Transverse colon (tissue), 4 donors: Measurements from ENCODE around the gene TEC. TPM values are rescaled to one million over a fixed set of nuclear protein-coding genes. Genes with fewer than 3 reads are reported as not detected.

Experiments
- DNase-seq: peaks from one replicate; pipeline ENCODE4 v3.0.0-alpha.2; 2019
- H3K27ac ChIP-seq, 4 donors: fragments of 200-600 bp; sonication (generic); 2 replicates each; pipeline ENCODE4 v1.5.1; 2016 to 2018; ENCODE audit warnings: inconsistent platforms in 4 of 4
- H3K27me3 ChIP-seq: fragments of 200-600 bp; sonication (generic); 2 replicates; pipeline ENCODE4 v1.5.1; 2017; ENCODE audit warnings: inconsistent platforms
- H3K36me3 ChIP-seq, 4 donors: fragments of 200-600 bp; sonication (generic); 2 replicates each; pipeline ENCODE4 v1.5.1; 2017 to 2019; ENCODE audit warnings: inconsistent platforms in 4 of 4
- H3K4me1 ChIP-seq, 4 donors: fragments of 200-600 bp; sonication (generic); 2 replicates each; pipeline ENCODE4 v1.5.1; 2017 to 2020; ENCODE audit warnings: inconsistent platforms in 4 of 4
- H3K4me3 ChIP-seq, 4 donors: fragments of 200-600 bp; sonication (generic); 1 replicate in 1 of 4; 2 replicates in 3 of 4; pipeline versions ENCODE4 v1.5.1 to v1.6.1; 2017 to 2019; ENCODE audit warnings: inconsistent platforms in 4 of 4
- H3K9me3 ChIP-seq, 2 donors: fragments of 200-600 bp; sonication (generic); 2 replicates each; pipeline ENCODE4 v1.5.1; 2017 to 2019; ENCODE audit warnings: inconsistent platforms in 2 of 2
- CTCF ChIP-seq, 5 experiments: fragments of 200-600 bp in 3 of 5; fragments of 450-650 bp in 2 of 5; sonication (generic) in 3 of 5; IDR thresholded peaks; 1 replicate in 2 of 5; 2 replicates in 3 of 5; pipeline ENCODE4 v1.5.1; 2016 to 2017; ENCODE audit warnings: antibody characterized with exemption in 5 of 5, inconsistent platforms in 3 of 5, mild to moderate bottlenecking in 2 of 5, moderate library complexity in 1 of 5
- EP300 ChIP-seq: sonication (generic); formaldehyde crosslinking; IDR thresholded peaks from one replicate; pipeline ENCODE4 v1.6.1; 2017; ENCODE audit warnings: antibody characterized with exemption, low read depth
- POLR2A ChIP-seq: fragments of 450-650 bp; IDR thresholded peaks from one replicate; pipeline ENCODE4 v1.6.1; 2016; ENCODE audit warnings: antibody characterized with exemption, mild to moderate bottlenecking, moderate library complexity
- POLR2AphosphoS5 ChIP-seq, 3 donors: sonication (generic); formaldehyde crosslinking; IDR thresholded peaks; one replicate each; pipeline ENCODE4 v1.6.1; 2016; ENCODE audit warnings: antibody characterized with exemption in 3 of 3
- WGBS, 2 donors: methylation state at CpG; one replicate each; pipeline ENCODE4 v1.1.5; 2018; ENCODE audit warnings: low coverage in 1 of 2; 5-methylcytosine and 5-hydroxymethylcytosine counted together
- in situ Hi-C, 4 donors: fragments of 200-750 bp; cut with MboI; loops; one replicate each; pipeline versions ENCODE4 v1.15.0 to v1.15.1; 2017; ENCODE audit warnings: low sequenced_read_pairs in 3 of 4, low pct_ligation_motif_present in 1 of 4, low pct_unique_long_range_greater_than_20kb in 1 of 4
- intact Hi-C: fragments of 100-400 bp; cut with DNase I; formaldehyde crosslinking; loops from one replicate; pipeline ENCODE4 v1.15.1; 2023; ENCODE audit warnings: low total_unique reads
- total RNA-seq, 4 donors: library from RNA; depleted of rRNA; stranded (reverse); fragments of >200 nt; gene quantifications; one replicate each; pipeline ENCODE4 v1.1.0, GENCODE V29; 2016

The TEC gene
- total RNA-seq, 4 donors from 2014 or later: 1.2 to 5.1 (median 3.3) TPM

- TF ChIP-seq POLR2AphosphoS5 (IDR thresholded peaks at IDR 0.05) (no peak), POLR2A (no peak), CTCF (IDR thresholded peaks at IDR 0.05) (no peak), EP300 (no peak)
- no peaks in the 10 kb centered on the region for H3K27me3 ChIP-seq
- WGBS, 2 donors: 84% methylated on average over 3 to 4 of the region's 4 CpGs
- intact Hi-C loops (no loop called here), in situ Hi-C loops (no loop called here)
- no peaks in the 10 kb centered on the region for H3K9me3 ChIP-seq
- H3K4me3 ChIP-seq: no peak overlapping the region
- no peaks in the 10 kb centered on the region for H3K36me3 ChIP-seq
- peaks cover 0 to 18% (median 7%) of the 10 kb centered on the region in 4 donors for H3K4me1 ChIP-seq
- no peak overlapping the region for H3K27ac ChIP-seq
- no peak for DNase-seq
These were observed 2.9 kb downstream of the TEC start for GRCh38 chr4:48266781-48267180.

- Histone ChIP-seq H3K4me3 (no peak overlapping the region), H3K4me1 (peaks cover 0 to 10% (median 0%) of the 10 kb centered on the region in 4 donors), H3K27me3 (no peaks in the 10 kb centered on the region), H3K27ac (no peak overlapping the region), H3K9me3 (no peaks in the 10 kb centered on the region), H3K36me3 (no peaks in the 10 kb centered on the region)
- 85 to 100% methylated on average over 3 of the region's 3 CpGs for WGBS, 2 donors
- DNase-seq: no peak
- intact Hi-C loops (no loop called here), in situ Hi-C loops (no loop called here)
- TF ChIP-seq CTCF (IDR thresholded peaks at IDR 0.05): no peak
- TF ChIP-seq EP300: no peak
- no peak for TF ChIP-seq POLR2AphosphoS5 (IDR thresholded peaks at IDR 0.05)
- TF ChIP-seq POLR2A: no peak
These were observed 6.7 kb downstream of the TEC start for GRCh38 chr4:48262926-48263325.

- intact Hi-C loops (no loop called here), in situ Hi-C loops (no loop called here)
- TF ChIP-seq EP300 (no peak), CTCF (IDR thresholded peaks at IDR 0.05) (no peak), POLR2A (no peak), POLR2AphosphoS5 (IDR thresholded peaks at IDR 0.05) (no peak)
- WGBS, 2 donors: 63 to 88% methylated on average over 2 of the region's 2 CpGs
- no peaks in the 10 kb centered on the region for H3K9me3 ChIP-seq
- no peak for DNase-seq
- H3K27me3 ChIP-seq: no peaks in the 10 kb centered on the region
- H3K4me1 ChIP-seq: peaks cover 0 to 6% (median 0%) of the 10 kb centered on the region in 4 donors
- H3K36me3 ChIP-seq: no peaks in the 10 kb centered on the region
- H3K27ac ChIP-seq: no peak overlapping the region
- no peak overlapping the region for H3K4me3 ChIP-seq
These were observed 7.2 kb downstream of the TEC start for GRCh38 chr4:48262484-48262883.

GRCh38 chr4:48261281-48261680, 8.4 kb downstream of the TEC start:
- intact Hi-C loops: no loop called here
- 47 to 56% methylated on average over 1 of the region's 1 CpG for WGBS, 2 donors
- peaks cover 0 to 6% (median 0%) of the 10 kb centered on the region in 4 donors for H3K4me1 ChIP-seq
- no peaks in the 10 kb centered on the region for H3K9me3 ChIP-seq
- no peak for DNase-seq
- no peaks in the 10 kb centered on the region for H3K36me3 ChIP-seq
- TF ChIP-seq POLR2AphosphoS5 (IDR thresholded peaks at IDR 0.05) (no peak), EP300 (no peak), POLR2A (no peak), CTCF (IDR thresholded peaks at IDR 0.05) (no peak)
- H3K4me3 ChIP-seq: no peak overlapping the region
- no peaks in the 10 kb centered on the region for H3K27me3 ChIP-seq
- in situ Hi-C loops: no loop called here
- no peak overlapping the region for H3K27ac ChIP-seq
